GM12872 (cell line): Measurements from ENCODE around the gene EPHA10.

Experiments
- TF ChIP-seq, protein P1 (sequence below): IDR thresholded peaks from 3 replicates; pipeline ENCODE4 v1.5.1; 2011; ENCODE audit warnings: low read depth, mild to moderate bottlenecking, low read length, moderate library complexity; ENCODE audit not compliant: insufficient read depth

EPHA10 gene

DNA sequence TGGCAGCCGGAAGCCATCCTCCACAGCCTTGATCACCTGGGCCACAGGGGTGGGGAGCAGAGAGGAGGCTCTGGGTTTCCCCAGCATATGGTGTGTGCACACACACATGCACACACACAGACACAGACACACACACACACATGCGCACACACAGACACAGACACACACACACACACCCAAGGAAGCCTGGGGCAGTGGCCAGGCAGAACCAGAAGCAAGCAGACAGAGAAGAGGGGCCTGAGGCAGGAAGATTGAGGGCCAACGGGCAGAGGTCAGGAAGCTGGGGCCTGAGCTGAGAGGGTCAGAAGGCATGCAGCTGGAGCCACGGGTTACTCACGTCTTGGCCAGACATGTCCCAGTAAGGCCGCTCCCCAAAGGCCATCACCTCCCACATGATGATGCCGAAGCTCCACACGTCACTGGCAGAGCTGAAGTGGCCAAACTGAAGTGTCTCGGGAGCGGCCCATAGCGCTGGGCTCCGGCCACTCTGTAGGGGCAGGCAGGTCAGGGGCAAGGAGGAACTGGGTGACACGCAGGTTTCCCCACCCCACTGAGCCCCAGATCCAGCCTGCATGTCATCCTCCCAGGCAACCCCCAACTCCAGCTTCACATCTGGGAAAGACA is 45.2 kb downstream of the EPHA10 start:
- TF ChIP-seq, protein P1, sequence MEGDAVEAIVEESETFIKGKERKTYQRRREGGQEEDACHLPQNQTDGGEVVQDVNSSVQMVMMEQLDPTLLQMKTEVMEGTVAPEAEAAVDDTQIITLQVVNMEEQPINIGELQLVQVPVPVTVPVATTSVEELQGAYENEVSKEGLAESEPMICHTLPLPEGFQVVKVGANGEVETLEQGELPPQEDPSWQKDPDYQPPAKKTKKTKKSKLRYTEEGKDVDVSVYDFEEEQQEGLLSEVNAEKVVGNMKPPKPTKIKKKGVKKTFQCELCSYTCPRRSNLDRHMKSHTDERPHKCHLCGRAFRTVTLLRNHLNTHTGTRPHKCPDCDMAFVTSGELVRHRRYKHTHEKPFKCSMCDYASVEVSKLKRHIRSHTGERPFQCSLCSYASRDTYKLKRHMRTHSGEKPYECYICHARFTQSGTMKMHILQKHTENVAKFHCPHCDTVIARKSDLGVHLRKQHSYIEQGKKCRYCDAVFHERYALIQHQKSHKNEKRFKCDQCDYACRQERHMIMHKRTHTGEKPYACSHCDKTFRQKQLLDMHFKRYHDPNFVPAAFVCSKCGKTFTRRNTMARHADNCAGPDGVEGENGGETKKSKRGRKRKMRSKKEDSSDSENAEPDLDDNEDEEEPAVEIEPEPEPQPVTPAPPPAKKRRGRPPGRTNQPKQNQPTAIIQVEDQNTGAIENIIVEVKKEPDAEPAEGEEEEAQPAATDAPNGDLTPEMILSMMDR, result no peak

DNA sequence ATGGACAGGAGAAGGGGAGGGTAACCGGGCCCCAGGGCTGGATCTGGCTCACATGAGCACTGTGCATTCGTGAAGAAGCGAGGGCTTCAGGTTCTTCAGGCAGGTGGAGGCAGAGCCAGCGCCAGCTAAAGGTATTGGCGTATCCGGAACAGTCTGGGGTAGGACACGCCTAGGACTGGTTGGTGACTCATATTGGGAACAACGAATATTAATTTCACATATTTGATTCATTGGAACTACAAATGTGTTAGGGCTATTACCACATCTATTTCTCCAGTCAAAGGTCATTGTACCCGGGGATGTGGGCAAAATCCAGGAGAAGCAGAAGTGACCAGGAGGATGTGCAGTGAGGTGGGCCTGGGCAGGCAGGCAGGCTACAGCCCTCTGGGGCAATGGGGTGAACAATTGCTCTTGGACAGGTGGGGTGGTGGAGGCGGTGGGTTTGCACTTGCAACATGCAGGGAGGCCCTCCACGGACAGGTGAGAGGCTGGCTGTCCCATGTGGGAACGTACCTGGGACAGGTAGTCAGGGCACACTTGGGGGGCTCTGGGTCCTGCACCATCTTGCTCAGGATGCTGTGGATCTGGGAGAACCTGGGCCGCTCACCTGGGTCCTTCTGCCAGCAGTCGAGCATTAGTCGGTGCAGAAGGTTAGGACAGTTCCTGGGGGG is 45.9 kb downstream of the EPHA10 start:
- TF ChIP-seq, protein P1, result no peak

DNA sequence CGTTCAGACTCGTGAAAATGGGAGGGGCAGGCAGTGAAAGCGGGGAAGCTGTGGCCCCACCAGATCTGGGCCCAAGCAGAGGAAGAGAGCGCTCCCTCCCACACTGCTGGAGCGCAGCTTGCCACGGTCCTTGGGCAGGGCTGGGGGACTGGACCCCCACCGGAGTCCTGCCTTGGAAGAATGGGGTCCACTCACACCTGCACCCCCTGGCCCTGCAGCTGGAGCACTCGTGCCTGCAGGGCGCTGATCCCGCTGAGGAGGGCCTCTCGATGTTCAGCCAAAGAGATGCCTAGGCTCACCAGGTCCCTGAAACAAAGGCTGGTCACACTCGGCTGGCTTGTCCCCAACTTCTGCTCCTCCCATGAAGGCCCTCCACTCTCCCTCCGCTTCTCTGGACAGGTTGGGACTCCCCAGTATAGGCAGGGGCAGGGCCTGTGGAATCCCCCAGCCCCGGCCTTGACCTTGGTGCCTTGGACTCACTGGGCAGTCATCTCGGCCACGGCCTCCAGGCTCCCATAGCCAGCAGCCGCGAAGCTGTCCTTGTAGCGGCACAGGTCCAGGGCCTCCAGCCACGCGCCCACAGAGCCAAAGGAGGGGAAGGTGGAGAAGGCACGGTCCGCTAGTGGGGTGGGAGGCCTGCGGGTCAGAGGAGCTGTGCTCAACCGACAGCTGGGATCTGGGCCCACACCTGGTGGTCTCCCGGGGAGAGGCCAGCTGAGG is 46.6 kb downstream of the EPHA10 start:
- TF ChIP-seq, protein P1, result no peak

DNA sequence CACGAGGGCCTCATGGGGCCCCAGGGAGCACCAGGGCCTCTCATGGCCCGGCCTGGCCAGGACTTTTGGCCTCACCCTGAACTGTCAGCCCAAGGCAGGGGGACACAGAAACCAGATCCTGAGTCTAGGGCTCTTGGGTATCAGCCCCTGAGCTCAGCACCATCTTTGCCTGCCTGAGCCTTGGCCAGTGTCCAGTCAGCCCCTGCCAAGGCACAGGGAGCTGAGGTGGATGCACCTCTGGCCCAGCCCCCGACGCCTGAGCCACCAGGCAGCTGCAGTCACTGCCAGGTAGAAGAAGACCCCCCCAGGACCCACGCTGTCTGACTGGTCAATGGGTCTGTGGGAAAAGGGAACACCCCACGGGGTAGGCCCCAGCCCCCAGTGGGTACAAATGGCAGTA is 47.3 kb downstream of the EPHA10 start:
- TF ChIP-seq, protein P1, result no peak

DNA sequence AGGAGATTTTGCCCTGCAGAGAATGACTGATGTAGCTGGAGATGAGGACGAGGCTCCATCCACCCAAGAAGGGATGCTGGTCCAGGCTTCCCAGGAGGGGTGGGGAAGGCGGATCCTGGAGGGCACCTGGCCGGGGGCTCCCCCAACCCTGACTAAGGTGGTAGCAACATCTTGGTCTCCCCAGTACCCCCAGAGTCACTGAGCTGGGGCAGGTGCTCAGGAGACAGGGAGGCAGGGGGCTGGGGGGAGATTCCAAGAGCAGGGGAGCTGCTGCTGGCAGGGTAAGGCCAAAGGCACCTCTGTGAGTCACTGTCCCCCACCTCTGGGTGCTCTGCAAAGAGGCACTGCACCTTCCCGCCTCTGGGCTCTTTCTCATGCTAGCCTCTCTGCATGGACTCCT is 48.6 kb downstream of the EPHA10 start:
- TF ChIP-seq, protein P1, result no peak

DNA sequence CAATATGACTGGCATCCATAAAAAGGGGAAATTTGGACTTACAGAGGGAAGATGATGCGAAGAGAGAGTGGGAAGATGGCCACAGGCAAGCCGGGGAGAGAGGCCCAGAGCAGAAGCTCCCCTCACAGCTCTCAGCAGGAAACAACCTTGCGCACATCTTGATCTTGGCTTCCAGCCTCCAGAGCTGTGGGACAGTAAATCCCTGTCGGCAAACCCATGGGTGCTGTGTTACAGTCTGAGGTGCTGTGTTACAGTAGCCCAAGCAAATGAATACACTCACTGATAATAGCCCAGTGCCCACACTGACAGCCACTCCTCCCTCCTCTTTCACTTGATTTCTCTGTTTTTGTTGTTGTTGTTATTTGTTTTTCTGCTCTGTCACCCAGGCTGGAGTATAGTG is 50.2 kb downstream of the EPHA10 start:
- TF ChIP-seq, protein P1, result no peak

DNA sequence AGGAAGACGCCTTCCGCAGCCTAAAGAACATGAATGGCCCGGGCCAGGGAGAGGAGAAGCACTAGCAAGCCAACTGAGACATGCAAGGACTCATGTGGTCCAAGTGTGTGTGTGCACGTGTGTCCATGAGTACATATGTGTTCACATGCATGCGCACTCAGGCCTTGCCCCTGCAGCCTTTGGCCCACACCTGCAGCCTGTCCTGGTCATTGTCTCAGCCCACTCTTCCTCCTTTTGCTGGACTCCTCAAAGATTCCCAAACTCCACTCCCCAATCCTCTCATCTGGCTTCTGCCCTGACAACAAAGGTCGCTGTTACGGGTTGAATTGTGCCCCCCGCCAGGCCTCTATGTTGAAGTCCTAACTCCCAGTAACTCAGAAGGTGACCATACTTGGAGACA is 50.7 kb downstream of the EPHA10 start:
- TF ChIP-seq, protein P1, result no peak
